OCI-LY1 (cell line): ENCODE results near the gene ARHGEF18.

Experiments
- EZH2 ChIP-seq: fragments of 200-600 bp; sonication (generic), shearing (Covaris generic); IDR thresholded peaks from 2 replicates; pipeline ENCODE4 v1.8.0; 2017; ENCODE audit warnings: borderline replicate concordance, mixed run types, mild to moderate bottlenecking, antibody characterized with exemption, low read length, moderate library complexity, mixed read lengths
- TF ChIP-seq, protein P1 (sequence below): fragments of 200-600 bp; sonication (generic), shearing (Covaris generic); IDR thresholded peaks from 2 replicates; pipeline ENCODE4 v1.5.1; 2017; ENCODE audit warnings: mild to moderate bottlenecking, antibody characterized with exemption, low read length, moderate library complexity, mixed read lengths

DNA sequence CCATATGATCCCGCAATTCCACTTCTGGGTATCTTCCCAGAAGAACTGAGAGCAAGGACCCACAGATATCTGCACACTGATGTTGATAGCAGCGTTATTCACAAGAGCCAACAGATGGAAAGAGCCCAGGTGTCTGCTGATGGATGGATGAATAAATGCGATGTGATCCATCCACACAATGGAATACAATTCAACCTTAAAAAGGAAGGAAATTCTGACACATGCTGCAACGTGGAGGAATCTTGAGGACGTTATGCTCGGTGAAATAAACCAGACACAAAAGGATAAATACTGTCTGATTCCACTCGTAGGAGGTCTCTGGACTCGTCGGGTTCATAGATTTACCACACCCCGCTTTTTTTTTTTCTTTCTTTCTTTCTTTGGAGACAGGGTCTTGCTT is 21.8 kb downstream of the ARHGEF18 start:
- TF ChIP-seq, protein P1, sequence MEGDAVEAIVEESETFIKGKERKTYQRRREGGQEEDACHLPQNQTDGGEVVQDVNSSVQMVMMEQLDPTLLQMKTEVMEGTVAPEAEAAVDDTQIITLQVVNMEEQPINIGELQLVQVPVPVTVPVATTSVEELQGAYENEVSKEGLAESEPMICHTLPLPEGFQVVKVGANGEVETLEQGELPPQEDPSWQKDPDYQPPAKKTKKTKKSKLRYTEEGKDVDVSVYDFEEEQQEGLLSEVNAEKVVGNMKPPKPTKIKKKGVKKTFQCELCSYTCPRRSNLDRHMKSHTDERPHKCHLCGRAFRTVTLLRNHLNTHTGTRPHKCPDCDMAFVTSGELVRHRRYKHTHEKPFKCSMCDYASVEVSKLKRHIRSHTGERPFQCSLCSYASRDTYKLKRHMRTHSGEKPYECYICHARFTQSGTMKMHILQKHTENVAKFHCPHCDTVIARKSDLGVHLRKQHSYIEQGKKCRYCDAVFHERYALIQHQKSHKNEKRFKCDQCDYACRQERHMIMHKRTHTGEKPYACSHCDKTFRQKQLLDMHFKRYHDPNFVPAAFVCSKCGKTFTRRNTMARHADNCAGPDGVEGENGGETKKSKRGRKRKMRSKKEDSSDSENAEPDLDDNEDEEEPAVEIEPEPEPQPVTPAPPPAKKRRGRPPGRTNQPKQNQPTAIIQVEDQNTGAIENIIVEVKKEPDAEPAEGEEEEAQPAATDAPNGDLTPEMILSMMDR = no peak
- TF ChIP-seq EZH2 = no peak
